Right lobe of liver (tissue), 6 donors: Measurements from ENCODE around the gene KCNN3. TPM values are rescaled to one million over a fixed set of nuclear protein-coding genes. Genes with fewer than 3 reads are reported as not detected.

ENCODE experiments used
- ATAC-seq, 4 donors: fragments of 200-7000 bp; cut with Tn5 transposase; one replicate each; pipeline ENCODE4 v1.9.1; 2020; ENCODE audit warnings: mild to moderate bottlenecking in 4 of 4, moderate library complexity in 4 of 4
- DNase-seq, 3 donors: peaks; one replicate each; pipeline ENCODE4 v3.0.0-alpha.2; 2020
- H3K27ac ChIP-seq, 3 donors: fragments of 200-600 bp; one replicate each; pipeline ENCODE4 v1.8.0; 2022
- H3K27me3 ChIP-seq, 2 donors: fragments of 200-600 bp; one replicate each; pipeline ENCODE4 v1.8.0; 2022
- H3K36me3 ChIP-seq, 4 donors: fragments of 200-600 bp; sonication (generic) in 1 of 4; one replicate each; pipeline versions ENCODE4 v1.5.1 to v1.8.0; 2017 to 2022; ENCODE audit warnings: control low read depth in 1 of 4
- H3K4me1 ChIP-seq, 4 donors: fragments of 200-600 bp; sonication (generic) in 1 of 4; one replicate each; pipeline versions ENCODE4 v1.5.1 to v1.8.0; 2017 to 2022; ENCODE audit warnings: control low read depth in 1 of 4
- H3K4me3 ChIP-seq, 3 donors: fragments of 200-600 bp; one replicate each; pipeline ENCODE4 v1.8.0; 2022
- H3K9me3 ChIP-seq, 4 donors: fragments of 200-600 bp; sonication (generic) in 1 of 4; one replicate each; pipeline versions ENCODE4 v1.5.1 to v1.8.0; 2017 to 2022; ENCODE audit warnings: control low read depth in 1 of 4
- CTCF ChIP-seq, 4 donors: fragments of 200-600 bp in 3 of 4; fragments of 450-650 bp in 1 of 4; IDR thresholded peaks; one replicate each; pipeline versions ENCODE4 v1.5.1 to v1.8.0; 2016 to 2022; ENCODE audit warnings: antibody characterized with exemption in 4 of 4, mild to moderate bottlenecking in 2 of 4
- POLR2A ChIP-seq: fragments of 450-650 bp; IDR thresholded peaks from one replicate; pipeline ENCODE4 v1.6.1; 2017; ENCODE audit warnings: antibody characterized with exemption, mild to moderate bottlenecking
- WGBS: methylation state at CpG from one replicate; pipeline ENCODE4 v1.1.6; 2018; ENCODE audit warnings: low coverage, low lambda C conversion rate; ENCODE audit not compliant: insufficient coverage; ENCODE audit errors: missing lambda C conversion rate; 5-methylcytosine and 5-hydroxymethylcytosine counted together
- intact Hi-C, 2 donors: fragments of 100-400 bp; cut with DNase I; formaldehyde crosslinking; loops; one replicate each; pipeline versions ENCODE4 v1.11.2 to v1.14.1; 2022
- total RNA-seq, 6 experiments: library from RNA; depleted of rRNA in 2 of 6; stranded (reverse); fragments of >200 nt in 2 of 6; fragmentation: NEBNext Ultra II Directional in 3 of 6; extraction: Animal tissue kit (Norgen Biotek cat#: 25700) in 3 of 6; gene quantifications; one replicate each; pipeline versions ENCODE4 v1.1.0 to v1.2.4, GENCODE V29; 2016 to 2023
- donor health status: DM: no; HTN: yes; CAD: no.
- donor health status: DM: no; HTN: no; CAD: no.
- donor health status: DM: no; HTN: no; CAD: no.
- donor health status: DM: no; HTN: yes; CAD: no.
- donor health status: DM: no; HTN: yes; CAD: no.

The KCNN3 gene
- total RNA-seq, 6 experiments from 2014 or later = 0.15 to 0.64 (median 0.32) TPM

GRCh38 chr1:154712166-154712810, 157.8 kb downstream of the KCNN3 start:
- no peak overlapping the region for H3K4me3 ChIP-seq
- no peak overlapping the region for H3K27ac ChIP-seq
- H3K27me3 ChIP-seq = no peaks in the 10 kb centered on the region
- intact Hi-C loops = no loop called here
- no peak for TF ChIP-seq POLR2A
- no peak for TF ChIP-seq CTCF (IDR thresholded peaks at IDR 0.05)
- DNase-seq (peak in 1 of 3 donors; percentile 24), ATAC-seq (no peak)
- 75% methylated on average over 5 of the region's 11 CpGs for WGBS
- H3K36me3 ChIP-seq = no peaks in the 10 kb centered on the region
- H3K4me1 ChIP-seq = no peaks in the 10 kb centered on the region
- no peaks in the 10 kb centered on the region for H3K9me3 ChIP-seq

DNA sequence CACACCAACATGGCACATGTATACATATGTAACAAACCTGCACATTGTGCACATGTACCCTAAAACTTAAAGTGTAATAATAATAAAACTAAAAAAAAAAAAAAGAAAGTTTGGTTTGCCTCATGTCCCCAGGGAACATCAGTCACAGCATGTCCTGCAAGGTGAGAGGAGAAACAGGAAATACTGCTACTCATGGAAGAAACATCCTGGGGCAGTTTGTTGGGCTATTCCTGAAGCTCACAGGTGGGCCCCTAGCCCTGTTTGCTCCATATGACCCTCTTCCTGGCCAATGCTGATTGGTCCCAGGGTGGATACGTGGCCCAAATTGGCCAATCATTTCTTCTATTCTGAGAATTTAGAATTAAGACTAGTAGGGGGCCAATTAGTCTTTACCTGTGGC, 158.7 kb downstream of the KCNN3 start:
- no peak for DNase-seq
- H3K27me3 ChIP-seq = no peaks in the 10 kb centered on the region
- no peak for ATAC-seq
- H3K4me3 ChIP-seq = no peak overlapping the region
- 46% methylated on average over 1 of the region's 1 CpG for WGBS
- no peaks in the 10 kb centered on the region for H3K9me3 ChIP-seq
- H3K4me1 ChIP-seq = no peaks in the 10 kb centered on the region
- no peak for TF ChIP-seq CTCF (IDR thresholded peaks at IDR 0.05)
- no peak for TF ChIP-seq POLR2A
- no peaks in the 10 kb centered on the region for H3K36me3 ChIP-seq
- no peak overlapping the region for H3K27ac ChIP-seq
- intact Hi-C loops = no loop called here

- intact Hi-C loops = no loop called here
- TF ChIP-seq CTCF (IDR thresholded peaks at IDR 0.05) (no peak), POLR2A (no peak)
- no peaks in the 10 kb centered on the region for H3K27me3 ChIP-seq
- H3K9me3 ChIP-seq = no peaks in the 10 kb centered on the region
- no peaks in the 10 kb centered on the region for H3K36me3 ChIP-seq
- no peak overlapping the region for H3K27ac ChIP-seq
- ATAC-seq = no peak
- no peak overlapping the region for H3K4me3 ChIP-seq
- 74% methylated on average over 5 of the region's 6 CpGs for WGBS
- H3K4me1 ChIP-seq = no peaks in the 10 kb centered on the region
- DNase-seq = no peak
Observed at GRCh38 chr1:154710106-154710505, 160.0 kb downstream of the KCNN3 start.

DNA sequence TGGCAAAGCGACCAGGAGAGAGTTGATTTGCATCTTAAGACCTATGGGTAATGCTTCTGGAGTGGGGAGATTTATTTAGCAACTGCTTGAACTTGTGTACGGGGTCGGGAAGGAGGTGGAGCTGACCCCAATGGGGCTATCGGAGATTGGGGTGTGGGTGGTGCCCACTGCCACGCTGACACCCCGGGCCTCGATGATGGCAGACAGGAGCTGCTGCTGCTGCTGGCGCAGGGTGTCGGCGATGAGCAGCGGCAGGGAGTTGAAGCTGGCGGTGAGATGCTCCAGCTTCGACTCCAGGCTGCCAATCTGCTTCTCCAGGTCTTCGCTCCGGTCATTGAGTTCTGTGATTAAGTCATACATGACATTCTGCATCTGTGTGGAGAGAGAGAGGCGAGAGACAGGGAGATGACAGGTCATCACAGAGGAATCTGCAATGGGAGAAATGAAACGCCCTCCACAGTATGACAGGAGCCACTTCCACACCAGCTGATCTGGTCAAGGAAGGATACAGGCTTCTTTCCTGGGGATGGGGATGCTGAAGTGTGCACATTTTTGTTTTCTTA, 162.1 kb downstream of the KCNN3 start:
- Histone ChIP-seq H3K27me3 (no peaks in the 10 kb centered on the region), H3K27ac (no peak overlapping the region), H3K4me3 (no peak overlapping the region), H3K36me3 (no peaks in the 10 kb centered on the region), H3K9me3 (no peaks in the 10 kb centered on the region), H3K4me1 (no peaks in the 10 kb centered on the region)
- 84% methylated on average over 17 of the region's 17 CpGs for WGBS
- DNase-seq = no peak
- no peak for ATAC-seq
- intact Hi-C loops = no loop called here
- no peak for TF ChIP-seq POLR2A
- no peak for TF ChIP-seq CTCF (IDR thresholded peaks at IDR 0.05)
